HepG2 (cell line): ENCODE data around the gene GMPPA. TPM values are rescaled to one million over a fixed set of nuclear protein-coding genes. Genes with fewer than 3 reads are reported as not detected.

Experiments
- AGO2 ChIP-seq: fragments of 200-400 bp; formaldehyde crosslinking; optimal IDR thresholded peaks from 2 replicates; pipeline ENCODE3; 2017; ENCODE audit warnings: mild to moderate bottlenecking, low read depth, low read length, moderate library complexity
- ASH2L ChIP-seq: fragments of 300-600, 200-600 bp; sonication (generic); IDR thresholded peaks from 2 replicates; pipeline ENCODE4 v1.7.0; 2017; ENCODE audit warnings: low read depth, mild to moderate bottlenecking, moderate library complexity, mixed read lengths, low read length; ENCODE audit not compliant: insufficient read length
- ATF3 ChIP-seq: sonication (generic); formaldehyde crosslinking; IDR thresholded peaks from 2 replicates; pipeline ENCODE4 v1.4.0; 2020; ENCODE audit warnings: missing genetic modification reagents
- HMG20B ChIP-seq: conservative IDR thresholded peaks from 2 replicates; pipeline ENCODE4 v1.6.1; 2016; ENCODE audit warnings: missing genetic modification reagents, missing compliant biosample characterization
- POLR2AphosphoS5 ChIP-seq: IDR thresholded peaks from 2 replicates; pipeline ENCODE4 v1.6.1; 2012; ENCODE audit warnings: low read depth, low read length
- ZBTB1 ChIP-seq: sonication (generic); formaldehyde crosslinking; IDR thresholded peaks from 2 replicates; pipeline ENCODE4 v1.4.0; 2020; ENCODE audit warnings: missing genetic modification reagents, borderline replicate concordance
- ZNF552 ChIP-seq: sonication (generic); formaldehyde crosslinking; IDR thresholded peaks from 2 replicates; pipeline ENCODE4 v1.9.0; 2022; ENCODE audit warnings: missing genetic modification reagents, mild to moderate bottlenecking, borderline replicate concordance
- ZXDC ChIP-seq: sonication (generic); formaldehyde crosslinking; IDR thresholded peaks from 2 replicates; pipeline ENCODE4 v1.5.0; 2020; ENCODE audit warnings: mild to moderate bottlenecking, missing genetic modification reagents
- polyA plus RNA-seq, 8 experiments: library from polyadenylated mRNA; depleted of rRNA in 3 of 8; stranded (reverse) in 7 of 8; unstranded in 1 of 8; fragments of >200 nt; fragmentation: Illumina TruSeq in 4 of 8; extraction: Trizol in 4 of 8; gene quantifications; 2 replicates each; pipeline versions ENCODE4 v1.2.1 to v1.2.3, GENCODE V29; 2011 to 2016; ENCODE audit warnings: low read depth in 4 of 8, missing spikeins in 1 of 8, mixed read lengths in 1 of 8; ENCODE audit not compliant: insufficient read depth in 1 of 8
- total RNA-seq, 5 experiments: library from RNA; depleted of rRNA; stranded (reverse); fragments of >200 nt; fragmentation: Illumina TruSeq; extraction: Trizol; gene quantifications; 2 replicates each; pipeline ENCODE4 v1.2.3, GENCODE V29; 2016; ENCODE audit warnings: low read depth in 1 of 5
- TF ChIP-seq, protein P1 (sequence below): sonication (generic); formaldehyde crosslinking; IDR thresholded peaks from one replicate; pipeline ENCODE4 v1.5.1; 2020; ENCODE audit warnings: mild to moderate bottlenecking, missing genetic modification reagents; ENCODE audit errors: not compliant biosample characterization
- TF ChIP-seq, protein P2 (sequence below): sonication (generic); formaldehyde crosslinking; IDR thresholded peaks from 2 replicates; pipeline ENCODE4 v1.5.1; 2020; ENCODE audit warnings: mild to moderate bottlenecking, missing genetic modification reagents, moderate library complexity

GMPPA gene
- total and polyA plus RNA-seq, 2 of the 13 experiments (the other 11 are each of a cell fraction or from before 2014, with no cell fraction given), result 81.1 to 106 TPM

DNA sequence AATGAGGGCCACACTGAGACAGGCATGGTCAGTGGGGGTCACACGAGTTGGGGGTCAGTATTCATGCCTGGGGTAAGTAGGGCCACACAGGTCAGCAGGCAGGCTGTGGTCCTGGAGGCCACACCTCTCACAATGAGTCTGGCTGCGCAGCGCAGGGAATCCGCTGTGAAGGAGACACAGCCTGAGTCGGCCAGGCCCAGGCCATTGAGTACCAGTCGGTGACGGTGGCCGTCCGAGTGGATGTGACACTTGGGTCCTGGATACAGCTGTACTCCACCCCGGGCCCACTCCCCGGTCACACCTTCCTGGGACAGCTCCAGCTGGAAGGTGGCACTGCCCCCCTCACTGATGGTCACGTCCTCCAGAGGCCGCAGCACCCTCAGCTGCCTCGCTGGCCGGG is 55.7 kb downstream of the GMPPA start (continued):
- TF ChIP-seq ZXDC (CRISPR knock-in tag) (no peak), ATF3 (CRISPR knock-in tag) (no peak), ZNF552 (CRISPR knock-in tag) (peak; percentile 49; the same call in 1 of the 2 replicates), POLR2AphosphoS5 (0 out of 2 replicates have a peak, but pooled peaks have one; percentile 10), ZBTB1 (CRISPR knock-in tag) (no peak), AGO2 (peak; percentile 61), ASH2L (no peak), HMG20B (CRISPR knock-in tag) (no peak)
- TF ChIP-seq, protein P1, sequence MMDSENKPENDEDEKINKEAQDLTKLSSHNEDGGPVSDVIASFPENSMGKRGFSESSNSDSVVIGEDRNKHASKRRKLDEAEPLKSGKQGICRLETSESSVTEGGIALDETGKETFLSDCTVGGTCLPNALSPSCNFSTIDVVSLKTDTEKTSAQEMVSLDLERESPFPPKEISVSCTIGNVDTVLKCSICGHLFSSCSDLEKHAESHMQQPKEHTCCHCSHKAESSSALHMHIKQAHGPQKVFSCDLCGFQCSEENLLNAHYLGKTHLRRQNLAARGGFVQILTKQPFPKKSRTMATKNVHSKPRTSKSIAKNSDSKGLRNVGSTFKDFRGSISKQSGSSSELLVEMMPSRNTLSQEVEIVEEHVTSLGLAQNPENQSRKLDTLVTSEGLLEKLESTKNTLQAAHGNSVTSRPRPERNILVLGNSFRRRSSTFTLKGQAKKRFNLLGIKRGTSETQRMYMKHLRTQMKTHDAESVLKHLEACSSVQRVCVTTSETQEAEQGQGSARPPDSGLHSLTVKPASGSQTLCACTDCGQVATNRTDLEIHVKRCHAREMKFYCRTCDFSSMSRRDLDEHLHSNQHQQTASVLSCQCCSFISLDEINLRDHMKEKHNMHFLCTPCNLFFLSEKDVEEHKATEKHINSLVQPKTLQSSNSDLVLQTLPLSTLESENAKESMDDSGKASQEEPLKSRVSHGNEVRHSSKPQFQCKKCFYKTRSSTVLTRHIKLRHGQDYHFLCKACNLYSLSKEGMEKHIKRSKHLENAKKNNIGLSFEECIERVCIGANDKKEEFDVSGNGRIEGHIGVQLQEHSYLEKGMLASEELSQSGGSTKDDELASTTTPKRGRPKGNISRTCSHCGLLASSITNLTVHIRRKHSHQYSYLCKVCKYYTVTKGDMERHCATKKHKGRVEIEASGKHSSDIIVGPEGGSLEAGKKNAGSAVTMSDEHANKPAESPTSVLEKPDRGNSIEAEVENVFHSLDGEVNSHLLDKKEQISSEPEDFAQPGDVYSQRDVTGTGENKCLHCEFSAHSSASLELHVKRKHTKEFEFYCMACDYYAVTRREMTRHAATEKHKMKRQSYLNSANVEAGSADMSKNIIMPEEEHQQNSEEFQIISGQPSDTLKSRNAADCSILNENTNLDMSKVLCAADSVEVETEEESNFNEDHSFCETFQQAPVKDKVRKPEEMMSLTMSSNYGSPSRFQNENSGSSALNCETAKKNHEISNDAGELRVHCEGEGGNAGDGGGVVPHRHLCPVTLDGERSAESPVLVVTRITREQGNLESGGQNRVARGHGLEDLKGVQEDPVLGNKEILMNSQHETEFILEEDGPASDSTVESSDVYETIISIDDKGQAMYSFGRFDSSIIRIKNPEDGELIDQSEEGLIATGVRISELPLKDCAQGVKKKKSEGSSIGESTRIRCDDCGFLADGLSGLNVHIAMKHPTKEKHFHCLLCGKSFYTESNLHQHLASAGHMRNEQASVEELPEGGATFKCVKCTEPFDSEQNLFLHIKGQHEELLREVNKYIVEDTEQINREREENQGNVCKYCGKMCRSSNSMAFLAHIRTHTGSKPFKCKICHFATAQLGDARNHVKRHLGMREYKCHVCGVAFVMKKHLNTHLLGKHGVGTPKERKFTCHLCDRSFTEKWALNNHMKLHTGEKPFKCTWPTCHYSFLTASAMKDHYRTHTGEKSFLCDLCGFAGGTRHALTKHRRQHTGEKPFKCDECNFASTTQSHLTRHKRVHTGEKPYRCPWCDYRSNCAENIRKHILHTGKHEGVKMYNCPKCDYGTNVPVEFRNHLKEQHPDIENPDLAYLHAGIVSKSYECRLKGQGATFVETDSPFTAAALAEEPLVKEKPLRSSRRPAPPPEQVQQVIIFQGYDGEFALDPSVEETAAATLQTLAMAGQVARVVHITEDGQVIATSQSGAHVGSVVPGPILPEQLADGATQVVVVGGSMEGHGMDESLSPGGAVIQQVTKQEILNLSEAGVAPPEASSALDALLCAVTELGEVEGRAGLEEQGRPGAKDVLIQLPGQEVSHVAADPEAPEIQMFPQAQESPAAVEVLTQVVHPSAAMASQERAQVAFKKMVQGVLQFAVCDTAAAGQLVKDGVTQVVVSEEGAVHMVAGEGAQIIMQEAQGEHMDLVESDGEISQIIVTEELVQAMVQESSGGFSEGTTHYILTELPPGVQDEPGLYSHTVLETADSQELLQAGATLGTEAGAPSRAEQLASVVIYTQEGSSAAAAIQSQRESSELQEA, result no peak
- TF ChIP-seq, protein P2, sequence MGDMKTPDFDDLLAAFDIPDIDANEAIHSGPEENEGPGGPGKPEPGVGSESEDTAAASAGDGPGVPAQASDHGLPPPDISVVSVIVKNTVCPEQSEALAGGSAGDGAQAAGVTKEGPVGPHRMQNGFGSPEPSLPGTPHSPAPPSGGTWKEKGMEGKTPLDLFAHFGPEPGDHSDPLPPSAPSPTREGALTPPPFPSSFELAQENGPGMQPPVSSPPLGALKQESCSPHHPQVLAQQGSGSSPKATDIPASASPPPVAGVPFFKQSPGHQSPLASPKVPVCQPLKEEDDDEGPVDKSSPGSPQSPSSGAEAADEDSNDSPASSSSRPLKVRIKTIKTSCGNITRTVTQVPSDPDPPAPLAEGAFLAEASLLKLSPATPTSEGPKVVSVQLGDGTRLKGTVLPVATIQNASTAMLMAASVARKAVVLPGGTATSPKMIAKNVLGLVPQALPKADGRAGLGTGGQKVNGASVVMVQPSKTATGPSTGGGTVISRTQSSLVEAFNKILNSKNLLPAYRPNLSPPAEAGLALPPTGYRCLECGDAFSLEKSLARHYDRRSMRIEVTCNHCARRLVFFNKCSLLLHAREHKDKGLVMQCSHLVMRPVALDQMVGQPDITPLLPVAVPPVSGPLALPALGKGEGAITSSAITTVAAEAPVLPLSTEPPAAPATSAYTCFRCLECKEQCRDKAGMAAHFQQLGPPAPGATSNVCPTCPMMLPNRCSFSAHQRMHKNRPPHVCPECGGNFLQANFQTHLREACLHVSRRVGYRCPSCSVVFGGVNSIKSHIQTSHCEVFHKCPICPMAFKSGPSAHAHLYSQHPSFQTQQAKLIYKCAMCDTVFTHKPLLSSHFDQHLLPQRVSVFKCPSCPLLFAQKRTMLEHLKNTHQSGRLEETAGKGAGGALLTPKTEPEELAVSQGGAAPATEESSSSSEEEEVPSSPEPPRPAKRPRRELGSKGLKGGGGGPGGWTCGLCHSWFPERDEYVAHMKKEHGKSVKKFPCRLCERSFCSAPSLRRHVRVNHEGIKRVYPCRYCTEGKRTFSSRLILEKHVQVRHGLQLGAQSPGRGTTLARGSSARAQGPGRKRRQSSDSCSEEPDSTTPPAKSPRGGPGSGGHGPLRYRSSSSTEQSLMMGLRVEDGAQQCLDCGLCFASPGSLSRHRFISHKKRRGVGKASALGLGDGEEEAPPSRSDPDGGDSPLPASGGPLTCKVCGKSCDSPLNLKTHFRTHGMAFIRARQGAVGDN (CRISPR knock-in tag), result 0 out of 2 replicates have a peak, but pooled peaks have one; percentile 18
